Activated CD4-positive, alpha-beta T cell treated with anti-CD3 and anti-CD28 coated beads, Interleukin-2, amount 50 U/mL, for 1 hour (primary cell): ENCODE results near the gene KIDINS220.

Source experiments
- DNase-seq: peaks from one replicate; pipeline ENCODE4 v3.0.0-alpha.2; 2020

The KIDINS220 gene

DNA sequence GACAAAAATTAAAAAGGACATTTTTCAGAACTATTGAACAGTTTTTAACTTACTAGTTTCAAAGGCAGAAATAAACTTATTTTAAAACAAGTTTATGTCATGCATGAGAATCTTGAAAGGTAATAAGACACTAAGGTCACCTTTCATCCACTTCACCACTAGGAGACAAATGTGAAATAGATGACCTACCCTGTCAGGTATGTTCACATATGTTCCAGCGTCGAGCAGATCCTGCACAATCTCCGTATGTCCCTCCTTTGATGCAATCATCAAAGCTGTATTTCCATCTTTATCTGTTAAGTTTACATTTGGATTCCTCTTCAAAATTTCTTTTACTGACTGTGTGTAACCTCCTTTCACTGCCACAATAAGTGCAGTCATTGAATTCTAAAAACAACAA is 34.7 kb downstream of the KIDINS220 start:
- no peak for DNase-seq

DNA sequence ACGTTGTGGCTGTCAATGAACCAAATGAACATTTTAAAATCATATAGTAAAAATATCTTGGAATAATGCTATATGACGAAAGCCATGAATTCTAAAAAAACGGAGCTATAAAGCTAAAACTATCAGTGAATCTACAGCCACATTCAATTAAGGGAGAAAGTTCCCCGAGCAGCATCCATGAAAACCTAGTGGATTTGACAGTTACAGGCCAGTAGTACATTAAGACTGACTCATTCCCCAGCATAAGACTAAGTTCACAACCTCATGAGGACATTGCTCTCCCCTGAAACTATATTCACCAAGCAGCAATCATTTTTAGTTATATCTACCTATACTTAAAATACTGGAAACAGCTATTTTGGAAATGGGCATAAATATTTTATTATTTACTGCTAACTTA is 36.6 kb downstream of the KIDINS220 start:
- DNase-seq, result no peak

DNA sequence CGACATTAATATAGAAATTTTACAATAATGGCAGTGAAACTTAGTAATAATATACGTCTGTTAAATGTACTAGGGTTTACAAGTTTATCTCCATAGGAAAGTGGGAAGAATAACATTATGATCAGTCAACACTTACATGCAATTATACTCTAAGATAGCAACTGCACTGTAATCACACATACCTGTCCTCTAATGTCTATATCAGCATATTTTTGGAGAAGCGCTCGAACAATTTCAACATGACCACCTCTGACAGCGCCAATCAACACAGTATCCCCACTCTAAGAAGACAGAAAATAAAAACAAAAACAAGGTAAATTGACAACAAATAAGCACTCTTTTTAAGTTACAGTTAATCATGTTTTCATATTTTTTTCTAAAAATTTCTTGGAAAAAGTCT is 37.2 kb downstream of the KIDINS220 start:
- DNase-seq, result no peak

DNA sequence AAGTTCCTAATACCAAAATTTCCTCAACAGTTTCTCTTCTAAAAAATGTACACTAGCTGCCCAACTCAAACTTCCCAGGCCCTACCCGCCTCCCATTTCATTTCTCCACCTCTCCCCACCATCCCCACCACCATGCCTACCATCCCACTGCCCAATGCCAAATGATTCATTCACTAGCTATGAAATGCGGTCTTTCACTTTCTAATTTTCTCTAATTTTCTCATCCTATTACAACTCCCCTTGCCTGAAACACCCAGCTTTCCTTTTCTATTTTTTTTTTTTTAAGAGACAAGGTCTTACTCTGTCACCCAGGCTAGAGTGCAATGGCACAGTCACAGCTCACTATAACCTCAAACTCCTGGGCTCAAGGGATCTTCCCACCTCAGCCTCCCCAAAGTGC is 38.4 kb downstream of the KIDINS220 start:
- DNase-seq, result no peak

DNA sequence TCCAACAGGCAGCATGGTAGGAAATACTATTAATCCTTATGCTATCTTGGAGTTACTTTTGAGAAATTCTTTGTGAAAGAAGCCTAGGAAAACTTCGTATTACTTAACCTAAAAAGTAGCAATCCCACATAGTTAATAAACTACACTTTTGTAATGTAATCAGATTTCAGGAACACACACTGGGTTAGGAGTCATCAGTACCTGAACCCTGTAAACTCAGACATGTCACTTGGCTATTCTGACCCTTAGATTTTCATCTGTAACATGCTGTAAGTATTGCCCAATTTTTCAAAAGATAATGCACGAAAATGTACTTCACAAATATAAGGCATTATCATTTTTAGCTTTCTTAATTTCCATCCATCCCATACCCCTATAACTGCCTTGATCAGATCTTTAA is 39.0 kb downstream of the KIDINS220 start:
- no peak for DNase-seq

DNA sequence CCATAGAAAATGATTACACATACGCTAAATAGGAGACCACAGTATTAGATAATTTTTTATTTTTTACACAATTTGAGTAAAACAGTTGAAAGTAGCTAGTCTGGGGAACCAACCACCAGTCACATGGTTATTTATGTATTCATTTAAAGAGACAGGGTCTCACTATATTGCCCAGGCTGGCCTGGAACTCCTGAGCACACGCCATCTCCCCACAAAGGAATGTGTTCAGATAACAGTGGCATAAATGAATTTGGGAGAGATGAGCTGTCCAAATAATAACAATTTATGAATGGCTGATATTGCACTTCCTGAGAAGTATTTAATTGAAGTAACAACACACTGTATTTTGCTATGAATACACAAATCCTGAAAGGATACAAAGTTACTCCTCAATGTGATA is 39.7 kb downstream of the KIDINS220 start:
- no peak for DNase-seq

DNA sequence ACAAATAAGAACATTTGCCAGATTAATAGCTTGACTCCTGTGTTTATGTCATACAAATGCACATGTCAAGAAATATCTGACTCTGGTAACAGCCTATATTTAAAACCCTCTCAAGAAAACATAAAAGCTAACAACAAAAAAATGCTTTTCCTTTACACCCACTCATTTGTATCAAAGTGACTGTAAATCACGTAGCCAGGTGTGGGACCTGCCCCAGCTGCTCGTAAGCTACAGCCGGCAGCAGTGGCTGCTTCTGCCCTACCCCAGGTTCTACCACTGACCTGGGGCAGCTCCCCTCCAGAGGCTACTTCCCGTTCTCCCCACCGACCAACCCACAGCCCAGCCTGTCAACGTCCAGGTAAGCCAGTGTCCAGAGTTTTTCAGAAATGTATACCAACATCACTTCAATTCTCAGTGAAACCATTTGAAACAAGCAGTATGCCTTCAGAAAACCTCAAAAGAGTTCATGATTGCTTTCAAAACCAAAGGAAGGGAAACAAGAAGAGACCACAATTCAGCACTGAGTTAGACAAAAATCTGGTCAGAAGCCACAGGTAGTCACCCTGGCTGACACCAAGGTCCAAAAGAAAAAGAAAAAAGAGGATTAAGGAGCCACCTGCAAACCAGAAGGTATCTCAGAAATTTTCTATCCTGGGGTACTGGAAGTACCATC is 40.4 kb downstream of the KIDINS220 start:
- DNase-seq, result no peak

DNA sequence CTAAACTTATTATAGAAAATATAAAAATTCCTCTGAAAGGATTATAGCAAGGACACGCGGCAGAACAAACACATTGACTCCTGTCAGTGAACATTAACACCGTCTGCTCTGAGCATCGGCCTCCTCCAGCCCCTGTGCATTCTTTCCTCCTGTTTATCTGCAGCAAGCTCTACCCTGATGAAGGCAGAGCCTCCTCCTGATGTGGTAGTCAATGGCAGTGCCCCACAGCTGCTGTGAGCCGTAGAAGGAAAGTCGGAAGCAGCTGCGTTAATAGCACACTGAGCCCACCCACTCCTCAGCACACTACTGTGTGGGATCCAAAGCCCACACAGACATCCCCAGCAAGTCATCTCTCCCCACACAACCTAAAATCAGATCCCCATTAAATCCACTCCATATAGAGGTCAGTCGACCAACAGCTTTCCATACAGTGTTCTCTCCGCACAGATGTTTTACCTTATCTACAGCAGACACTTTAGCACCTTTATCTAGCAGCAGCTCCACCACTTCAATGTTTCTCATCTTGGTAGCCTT is 41.0 kb downstream of the KIDINS220 start:
- no peak for DNase-seq

DNA sequence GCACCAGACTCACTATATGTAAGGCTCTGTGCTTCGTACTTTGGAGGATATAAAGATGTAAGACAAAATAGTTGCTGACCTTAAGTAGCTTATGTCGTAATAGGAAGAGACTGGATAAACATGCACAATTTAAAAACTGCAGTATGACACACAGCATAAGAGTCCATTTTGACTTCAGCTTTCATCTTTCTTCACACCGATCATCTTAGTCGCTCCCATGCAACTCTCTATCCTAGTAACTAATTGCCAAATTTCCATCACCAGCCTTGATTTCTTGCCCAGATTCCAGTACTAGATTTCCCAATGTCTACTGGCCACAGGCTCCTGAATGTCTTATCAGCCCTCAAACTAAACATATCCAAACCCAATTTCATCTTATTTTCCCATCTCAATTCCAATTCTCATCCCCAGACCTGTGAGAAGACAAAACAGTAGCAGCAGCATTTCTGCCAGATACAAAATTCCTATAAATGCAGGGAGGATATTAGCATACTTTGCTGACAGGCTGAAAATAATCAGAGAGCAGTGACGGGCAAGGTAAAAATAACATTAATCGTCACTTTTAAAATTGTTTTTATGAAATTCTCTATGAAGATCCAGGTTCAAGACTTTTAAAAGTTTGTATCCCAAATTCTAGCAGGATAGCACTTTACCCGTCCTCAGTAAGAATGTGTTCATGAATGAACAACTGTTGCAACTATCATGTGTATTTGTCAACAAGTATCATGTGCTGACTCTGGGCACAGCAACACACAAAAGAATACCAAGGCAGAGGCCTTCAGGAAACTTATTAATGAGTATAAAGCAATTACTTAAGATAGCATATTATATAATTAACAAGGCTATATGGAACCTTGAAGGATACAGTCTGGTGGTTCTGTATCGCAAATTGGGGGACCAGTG is 42.2 kb downstream of the KIDINS220 start:
- no peak for DNase-seq

DNA sequence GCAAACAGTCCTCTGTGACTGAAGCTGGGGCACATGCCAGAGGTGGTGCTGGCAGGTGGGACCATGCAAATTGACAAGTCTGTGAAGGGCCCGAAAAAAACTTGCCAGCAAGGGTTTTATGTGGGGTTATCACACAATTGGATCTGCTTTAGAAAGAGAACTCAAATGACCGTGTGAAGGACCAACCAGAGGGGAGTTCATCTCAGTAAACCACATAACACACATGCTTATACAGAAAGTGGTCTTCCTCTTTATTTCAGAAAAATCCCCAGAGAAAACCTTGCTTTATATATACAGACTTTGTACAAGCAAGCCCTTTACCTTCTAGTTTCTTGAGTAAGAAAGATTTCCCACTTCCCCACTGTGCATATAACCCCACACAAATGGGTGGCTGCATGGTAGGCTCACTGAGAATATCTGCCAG is 46.7 kb downstream of the KIDINS220 start:
- DNase-seq, result no peak

DNA sequence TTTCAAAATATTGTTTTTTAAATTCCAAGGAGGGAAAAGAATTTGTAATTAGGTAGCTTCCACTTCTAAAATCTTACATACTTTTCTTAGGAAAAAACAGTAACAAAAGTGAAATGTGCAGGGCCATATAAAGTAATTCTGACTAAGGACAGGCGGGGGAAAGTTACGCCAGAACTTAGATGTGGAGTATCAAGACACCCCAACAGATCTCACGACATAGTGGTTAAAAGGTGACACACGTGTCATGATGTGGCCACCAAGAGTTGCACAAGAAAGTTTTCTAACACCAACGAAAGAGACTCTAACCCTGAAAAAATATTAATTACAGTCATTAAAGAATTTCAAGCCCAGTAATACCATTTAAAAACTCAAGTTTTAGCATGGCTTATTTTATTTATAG is 51.0 kb downstream of the KIDINS220 start:
- no peak for DNase-seq

DNA sequence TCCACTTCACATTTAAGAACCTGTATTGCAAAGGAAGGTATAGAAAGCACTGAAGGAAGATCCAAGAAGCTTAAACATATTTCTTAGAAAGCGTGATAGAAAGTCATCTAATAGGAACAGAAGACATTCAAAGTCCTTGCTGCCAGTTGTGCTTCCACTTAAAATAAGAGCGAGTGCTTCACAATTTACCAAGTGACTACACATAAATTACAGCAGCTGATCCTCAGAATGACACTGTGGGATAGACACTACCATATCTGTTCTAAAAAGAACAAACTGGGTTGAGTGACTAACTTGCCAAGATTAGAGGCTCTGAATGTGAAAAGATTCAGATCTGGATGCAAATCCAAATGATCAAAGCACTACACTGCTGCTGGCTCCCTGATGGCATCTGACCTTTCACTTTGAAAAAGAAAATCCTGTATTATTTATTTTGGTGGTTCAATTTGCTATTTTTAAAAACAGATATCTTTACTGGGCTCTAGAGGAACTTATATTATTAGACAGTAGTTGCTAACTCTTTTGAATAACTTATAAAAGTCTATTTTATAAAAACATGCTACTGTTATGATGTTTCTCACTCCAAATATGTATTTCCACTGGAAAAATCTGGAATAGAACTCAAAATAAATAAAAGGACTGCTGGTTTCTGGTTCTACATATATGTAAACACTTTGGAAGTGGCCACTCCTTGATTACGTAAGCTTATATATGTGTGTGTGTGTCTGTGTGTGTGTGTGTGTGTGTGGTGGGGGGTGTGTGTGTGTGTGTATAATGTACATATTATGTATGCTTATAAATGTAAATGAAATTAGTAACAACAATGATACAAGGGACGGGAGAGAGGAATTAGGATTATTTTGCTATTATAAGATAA is 57.4 kb downstream of the KIDINS220 start:
- DNase-seq, result no peak

DNA sequence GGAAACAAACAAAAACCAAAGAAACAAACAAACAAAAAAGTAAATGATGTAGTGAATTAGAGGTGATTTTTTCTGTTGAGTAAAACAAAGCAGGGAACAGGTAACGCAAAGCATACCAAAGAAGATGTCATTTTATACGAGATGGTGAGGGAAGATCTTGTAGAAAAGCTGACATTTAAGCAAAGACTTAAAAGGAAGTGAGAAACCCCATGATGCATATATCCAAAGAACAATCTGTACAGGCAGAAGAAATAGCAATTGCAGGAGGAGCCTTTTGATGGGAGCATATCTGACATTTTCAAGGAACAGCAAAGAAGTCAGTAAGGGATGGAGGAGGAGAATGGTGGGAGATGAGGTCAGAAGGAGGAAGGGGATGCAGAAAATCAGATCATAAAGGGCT is 63.0 kb downstream of the KIDINS220 start:
- no peak for DNase-seq

DNA sequence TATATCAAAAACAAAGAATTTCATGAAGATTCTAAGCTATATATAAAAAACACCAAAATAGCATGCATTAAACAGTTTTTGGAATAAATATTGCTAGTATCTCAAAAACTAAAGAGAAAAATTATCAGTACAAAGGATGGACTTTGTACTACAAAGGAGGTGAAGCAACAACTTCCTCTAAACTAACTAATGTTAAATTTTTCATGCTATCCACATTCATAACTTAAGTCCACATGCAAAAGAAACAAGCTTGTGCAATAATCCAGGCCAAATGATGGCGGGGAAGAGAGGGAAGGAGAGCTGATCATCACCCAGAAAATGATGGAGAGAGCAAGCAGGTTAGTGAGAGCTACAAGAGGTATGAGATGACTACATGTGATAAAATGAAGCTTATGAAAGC is 70.1 kb downstream of the KIDINS220 start:
- DNase-seq, result no peak

DNA sequence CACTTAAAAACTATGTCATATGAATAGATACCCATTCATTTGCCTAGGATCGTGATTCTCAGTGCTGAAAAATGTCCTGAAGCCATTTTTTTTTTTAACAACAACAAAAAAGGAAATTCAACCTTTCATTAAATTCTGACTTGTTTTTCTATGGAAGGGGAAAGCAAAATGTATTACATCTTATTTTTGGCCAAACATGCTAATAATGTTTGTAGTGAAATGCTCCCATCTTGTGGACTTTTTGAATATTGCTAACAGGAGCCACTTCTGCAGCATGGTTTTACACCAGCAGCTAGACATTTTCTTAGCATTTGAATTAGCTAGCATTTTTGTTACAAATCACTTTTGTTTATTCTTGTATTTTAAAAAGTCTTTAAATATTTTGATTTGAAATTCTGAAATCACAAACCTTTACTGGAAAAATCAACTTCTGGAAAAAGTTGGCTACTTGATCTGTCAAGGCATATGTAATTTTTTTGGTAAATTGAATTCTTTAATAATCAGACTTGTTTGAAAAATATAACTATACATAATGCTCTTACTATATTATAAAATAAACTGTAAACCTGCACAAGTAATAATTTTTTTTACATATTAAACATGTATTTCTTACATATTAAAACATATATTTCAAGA is 75.8 kb downstream of the KIDINS220 start:
- DNase-seq, result no peak

DNA sequence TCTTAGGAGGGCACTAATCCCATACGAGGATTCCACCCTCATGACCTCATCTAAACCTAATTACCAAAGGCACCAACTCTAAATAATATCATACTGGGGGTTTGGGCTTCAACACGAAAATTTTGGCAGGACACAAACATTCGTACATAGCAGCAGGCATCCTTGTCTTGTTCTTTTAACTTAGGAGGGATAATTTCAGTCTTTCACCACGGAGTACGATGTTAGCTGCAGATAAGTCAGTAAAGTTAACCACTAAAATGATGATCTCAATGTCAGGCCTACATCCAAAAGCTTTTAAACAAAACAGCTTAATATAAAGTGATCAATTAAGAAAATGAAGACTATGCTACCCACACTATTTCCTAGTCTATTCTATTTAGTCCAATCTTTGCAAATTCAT is 80.7 kb downstream of the KIDINS220 start:
- no peak for DNase-seq

DNA sequence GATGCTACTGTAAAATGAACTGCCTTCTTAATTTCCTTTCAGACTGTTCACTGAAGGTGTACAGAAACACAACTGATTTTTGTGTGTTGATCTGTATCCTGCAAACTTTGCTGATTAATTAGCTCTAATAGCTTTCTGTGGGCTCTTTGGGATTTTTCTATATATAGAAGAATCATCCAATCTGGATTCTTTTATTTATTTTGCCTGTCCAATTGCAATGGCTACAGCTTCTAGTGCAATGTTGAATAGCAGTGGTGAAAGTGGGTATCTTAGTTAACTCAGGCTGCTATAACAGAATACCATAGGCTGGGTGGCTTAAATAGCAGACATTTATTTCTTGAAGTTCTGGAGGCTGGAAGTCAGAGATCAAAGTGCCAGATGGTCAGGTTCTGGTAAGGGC is 81.2 kb downstream of the KIDINS220 start:
- no peak for DNase-seq

DNA sequence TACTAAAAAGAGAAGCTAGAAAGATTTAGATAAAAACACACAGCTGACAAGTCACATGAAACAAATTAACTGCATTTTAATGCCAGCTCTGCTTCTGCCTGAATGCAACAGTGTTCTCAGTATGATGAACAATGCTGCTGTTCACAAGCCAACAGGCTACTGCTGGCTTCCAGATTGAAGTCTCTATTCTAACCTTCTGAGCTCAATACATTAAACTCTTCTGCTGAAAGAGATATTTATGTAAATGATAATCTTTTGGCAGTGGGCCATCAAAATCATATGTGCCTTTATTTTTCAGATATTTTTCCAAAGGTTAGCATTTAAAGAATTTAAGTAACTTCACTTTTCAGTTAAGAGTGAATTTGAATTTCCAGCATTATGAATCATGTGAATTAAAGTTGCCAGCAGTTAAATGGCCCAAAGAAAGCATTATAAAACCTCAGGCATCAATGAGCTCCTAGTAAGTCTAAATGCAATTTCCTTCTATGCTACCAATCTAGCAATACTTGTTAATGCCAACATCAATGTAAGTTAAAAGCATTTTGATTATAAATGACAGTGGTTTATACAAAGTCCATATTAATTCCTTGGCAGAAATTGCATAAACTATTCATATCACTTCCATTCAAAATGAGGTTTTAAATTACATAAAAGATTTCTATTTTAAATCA is 83.2 kb downstream of the KIDINS220 start:
- no peak for DNase-seq

DNA sequence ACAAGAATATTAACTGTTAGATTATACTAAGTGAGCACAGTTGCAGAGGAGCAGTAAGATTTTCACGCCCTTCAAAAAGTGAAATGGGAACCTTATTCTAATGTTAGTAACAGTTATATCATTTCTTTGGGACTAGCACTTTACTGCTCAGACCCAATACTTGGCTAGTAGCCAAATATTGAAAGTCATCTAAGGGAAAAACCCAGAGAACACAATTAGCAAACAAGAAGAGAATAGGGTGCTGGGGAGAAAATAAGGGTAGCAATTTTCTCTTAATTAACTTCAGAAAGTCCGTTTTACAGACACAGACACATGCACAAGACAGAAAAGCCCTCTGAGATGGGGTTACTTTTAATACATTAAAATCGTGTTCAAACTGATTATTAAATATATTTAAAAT is 83.8 kb downstream of the KIDINS220 start:
- DNase-seq, result no peak

DNA sequence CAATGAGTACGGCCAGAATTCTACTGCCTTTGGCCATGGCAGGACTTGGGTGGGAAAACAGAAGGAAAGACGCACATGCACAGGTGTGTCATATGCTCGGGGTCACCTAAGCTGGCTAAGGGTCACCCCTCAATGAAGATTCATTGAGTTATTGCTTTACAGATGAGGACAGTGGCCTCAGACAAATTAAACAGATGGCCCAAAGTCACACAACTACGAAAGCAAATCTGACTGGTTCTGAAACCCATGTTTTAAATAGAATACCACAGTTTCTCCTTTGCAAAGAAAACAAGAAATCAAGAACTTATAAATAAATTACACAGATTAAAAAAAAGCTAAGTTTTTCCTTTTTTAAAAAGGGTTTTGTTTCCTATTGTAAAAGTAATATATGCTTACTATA is 85.0 kb downstream of the KIDINS220 start:
- DNase-seq, result no peak

DNA sequence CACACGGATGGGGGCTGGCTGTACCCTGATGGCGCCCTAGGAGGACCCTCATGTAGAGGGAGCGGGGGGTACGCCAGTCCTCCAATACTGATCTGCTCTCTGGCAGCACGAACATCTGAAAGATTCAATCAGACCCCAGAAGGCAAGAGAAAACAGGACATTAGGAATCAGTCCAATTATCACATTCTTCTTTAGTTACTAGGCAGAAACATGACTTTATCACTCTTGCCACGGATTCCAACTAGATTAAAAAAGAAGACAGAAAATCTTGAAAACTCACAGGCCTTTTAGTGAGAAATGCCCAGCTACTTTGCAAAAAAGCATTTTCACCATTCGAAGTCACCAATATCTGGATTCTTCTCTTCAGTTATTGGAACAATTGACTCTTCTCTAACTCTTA is 87.2 kb downstream of the KIDINS220 start:
- DNase-seq, result no peak

DNA sequence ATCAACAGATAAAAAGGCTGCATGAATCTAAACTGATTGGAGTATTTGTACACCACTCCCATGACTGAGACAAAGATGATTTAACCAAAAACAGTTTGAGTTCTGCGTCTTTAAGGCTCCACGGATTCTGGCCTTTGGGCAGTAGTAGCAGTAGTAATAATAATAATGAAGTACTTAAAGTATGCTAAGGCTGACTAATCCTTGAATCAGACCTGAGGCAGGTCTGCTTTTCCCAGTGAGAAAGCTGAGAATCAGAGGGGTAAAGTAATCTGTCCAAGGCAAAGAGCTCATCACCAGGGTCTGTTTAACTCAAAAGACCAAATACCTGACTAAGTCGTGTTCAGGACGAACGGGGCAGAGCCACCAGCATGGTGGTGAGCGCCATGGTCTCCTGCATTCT is 94.2 kb downstream of the KIDINS220 start:
- DNase-seq, result no peak
